Epithelial cell of esophagus (primary cell): ENCODE measurements around the gene RNF213.
"Not testable (repeated sequence)": the region's sequence is repeated elsewhere in the genome, so short reads cannot be mapped to it uniquely, and the experiment has no call there.

ENCODE experiments used
- DNase-seq: peaks from one replicate; pipeline ENCODE4 v3.0.0; 2010; ENCODE audit warnings: low read depth
- H3K4me3 ChIP-seq: 2 replicates; pipeline ENCODE4 v1.5.1; 2011; ENCODE audit warnings: mild to moderate bottlenecking, low read length, control low read depth
- TF ChIP-seq, protein P1 (sequence below): IDR thresholded peaks from 2 replicates; pipeline ENCODE4 v1.5.1; 2011; ENCODE audit warnings: low read depth, mild to moderate bottlenecking, low read length, control low read depth, inconsistent platforms; ENCODE audit not compliant: insufficient read depth; ENCODE audit errors: missing control alignments

The RNF213 gene

DNA sequence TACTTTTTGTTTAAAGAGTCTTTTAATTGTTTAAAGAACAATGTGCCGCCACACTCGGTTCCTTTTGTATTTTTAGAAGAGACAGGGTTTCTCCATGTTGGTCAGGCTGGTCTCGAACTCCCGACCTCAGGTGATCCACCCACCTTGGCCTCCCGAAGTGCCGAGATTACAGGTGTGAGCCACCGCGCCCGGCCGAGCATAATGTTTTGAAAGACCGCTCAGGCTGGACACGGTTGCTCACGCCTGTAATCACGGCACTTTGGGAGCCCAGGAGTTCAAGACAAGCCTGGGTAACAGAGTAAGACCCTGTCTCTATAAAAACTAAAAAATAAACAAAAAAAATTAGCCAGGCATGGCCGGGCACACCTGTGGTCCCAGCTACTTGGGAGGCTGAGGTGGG, 59.8 kb downstream of the RNF213 start:
- TF ChIP-seq, protein P1, sequence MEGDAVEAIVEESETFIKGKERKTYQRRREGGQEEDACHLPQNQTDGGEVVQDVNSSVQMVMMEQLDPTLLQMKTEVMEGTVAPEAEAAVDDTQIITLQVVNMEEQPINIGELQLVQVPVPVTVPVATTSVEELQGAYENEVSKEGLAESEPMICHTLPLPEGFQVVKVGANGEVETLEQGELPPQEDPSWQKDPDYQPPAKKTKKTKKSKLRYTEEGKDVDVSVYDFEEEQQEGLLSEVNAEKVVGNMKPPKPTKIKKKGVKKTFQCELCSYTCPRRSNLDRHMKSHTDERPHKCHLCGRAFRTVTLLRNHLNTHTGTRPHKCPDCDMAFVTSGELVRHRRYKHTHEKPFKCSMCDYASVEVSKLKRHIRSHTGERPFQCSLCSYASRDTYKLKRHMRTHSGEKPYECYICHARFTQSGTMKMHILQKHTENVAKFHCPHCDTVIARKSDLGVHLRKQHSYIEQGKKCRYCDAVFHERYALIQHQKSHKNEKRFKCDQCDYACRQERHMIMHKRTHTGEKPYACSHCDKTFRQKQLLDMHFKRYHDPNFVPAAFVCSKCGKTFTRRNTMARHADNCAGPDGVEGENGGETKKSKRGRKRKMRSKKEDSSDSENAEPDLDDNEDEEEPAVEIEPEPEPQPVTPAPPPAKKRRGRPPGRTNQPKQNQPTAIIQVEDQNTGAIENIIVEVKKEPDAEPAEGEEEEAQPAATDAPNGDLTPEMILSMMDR: no peak
- no peak for DNase-seq
- no peak overlapping the region for H3K4me3 ChIP-seq

DNA sequence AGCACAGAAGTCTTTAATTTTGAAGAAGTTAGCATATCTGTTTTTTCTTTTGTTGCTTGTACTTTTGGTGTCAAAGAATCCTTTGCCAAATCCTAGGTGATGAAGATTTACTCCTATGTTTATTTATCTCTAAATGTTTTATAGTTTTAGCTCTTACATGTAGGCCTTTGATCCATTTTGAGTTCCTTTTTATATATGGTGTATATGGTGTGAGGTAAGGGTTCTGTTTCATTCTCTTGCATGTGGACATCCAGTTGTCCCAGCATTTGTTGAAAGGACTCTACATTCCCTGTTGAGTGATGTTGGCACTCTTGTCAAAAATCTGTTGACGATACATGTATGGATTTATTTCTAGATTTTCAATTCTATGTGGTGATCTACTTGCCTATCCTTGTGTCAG, 62.2 kb downstream of the RNF213 start:
- H3K4me3 ChIP-seq: no peak overlapping the region
- DNase-seq: no peak
- TF ChIP-seq, protein P1: no peak

DNA sequence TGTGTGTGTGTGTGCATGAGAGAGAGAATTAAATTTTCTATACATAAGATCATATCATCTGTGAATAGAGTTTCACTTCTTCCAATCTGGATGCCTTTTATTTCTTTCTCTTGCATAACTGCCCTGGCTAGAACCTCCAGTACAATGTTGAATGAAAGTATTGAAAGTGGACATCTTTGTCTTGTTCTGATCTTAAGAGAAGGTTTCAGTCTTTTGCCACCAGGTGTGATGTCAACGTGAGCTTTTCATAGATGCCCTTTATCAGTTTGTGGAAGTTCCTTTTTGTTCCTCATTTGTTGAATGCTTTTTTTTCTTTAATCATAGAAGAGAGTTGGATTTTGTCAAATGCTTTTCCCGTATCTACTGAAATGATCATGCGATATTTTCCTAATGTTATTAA, 63.3 kb downstream of the RNF213 start:
- no peak overlapping the region for H3K4me3 ChIP-seq
- DNase-seq: no peak
- TF ChIP-seq, protein P1: no peak

DNA sequence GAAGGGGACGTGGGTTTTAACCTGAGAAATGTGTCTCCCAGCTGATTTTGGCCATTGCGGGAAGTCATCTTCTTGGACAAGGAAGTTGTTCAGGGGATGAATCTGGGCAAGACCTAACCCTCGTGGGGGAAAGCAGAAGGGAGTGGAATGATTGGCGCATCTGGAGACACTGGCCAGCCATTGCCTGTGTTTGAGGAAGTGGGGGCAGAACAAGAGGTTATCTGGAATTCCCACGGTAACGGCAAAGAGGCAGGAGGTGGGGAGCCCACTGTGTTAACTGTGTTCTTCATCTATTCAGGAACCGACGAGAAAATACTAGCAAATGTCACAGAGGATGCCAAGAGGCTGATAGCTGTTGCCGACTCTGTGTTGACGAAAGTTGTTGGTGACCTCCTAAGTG, 66.9 kb downstream of the RNF213 start:
- TF ChIP-seq, protein P1: no peak
- no peak for DNase-seq
- no peak overlapping the region for H3K4me3 ChIP-seq

DNA sequence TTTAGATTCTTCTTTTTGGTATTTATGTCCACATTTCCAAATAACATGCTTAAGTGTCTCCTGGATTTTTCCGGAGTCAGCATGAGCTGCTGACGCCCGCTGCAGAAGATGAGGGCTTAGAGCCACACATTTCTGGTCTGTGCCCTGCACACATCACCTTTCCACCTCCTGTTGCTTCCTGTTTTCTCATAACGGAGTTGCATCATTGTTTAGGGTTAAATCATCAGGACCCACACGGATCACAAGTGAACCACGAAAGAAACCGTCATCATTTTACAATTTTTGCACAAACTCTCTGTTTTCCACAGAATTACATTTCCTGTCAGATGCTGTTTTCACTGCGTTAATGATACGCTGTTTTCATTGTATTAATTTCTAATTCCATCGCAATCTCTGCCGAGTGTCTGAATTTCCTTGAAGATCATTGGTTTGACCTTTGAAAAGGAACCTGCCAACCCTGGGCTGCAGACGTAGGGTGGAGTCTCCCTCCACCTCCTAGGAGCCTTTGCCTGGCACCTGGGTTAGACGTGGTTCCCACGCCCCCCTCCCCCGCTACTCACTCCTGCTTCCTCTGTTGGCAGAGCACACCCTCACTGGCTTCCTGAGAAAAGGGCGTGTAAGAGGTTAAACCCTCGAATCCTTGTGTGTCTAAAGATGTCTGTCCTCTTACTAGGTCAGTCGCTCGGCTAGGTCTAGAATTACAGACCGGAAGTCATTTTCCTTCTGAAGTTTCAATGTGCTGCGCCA, 68.2 kb downstream of the RNF213 start:
- no peak for DNase-seq
- no peak overlapping the region for H3K4me3 ChIP-seq
- TF ChIP-seq, protein P1: no peak

DNA sequence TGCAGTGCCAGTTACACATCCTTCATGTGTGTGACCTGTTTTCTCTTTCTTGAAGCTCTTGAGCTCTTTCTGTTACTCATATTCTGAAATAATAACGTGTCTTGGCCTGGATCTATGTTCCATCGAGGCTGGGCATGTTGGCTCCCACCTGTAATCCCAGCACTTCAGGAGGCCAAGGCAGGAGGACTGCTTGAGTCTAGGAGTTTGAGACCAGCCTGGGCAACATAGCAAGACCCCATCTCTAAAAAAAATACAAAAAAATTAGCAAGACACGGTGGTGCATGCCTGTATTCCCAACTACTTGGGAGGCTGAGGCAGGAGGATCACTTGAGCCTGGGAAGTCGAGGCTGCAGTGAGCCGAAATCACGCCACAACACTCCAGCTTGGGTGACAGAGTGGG, 68.8 kb downstream of the RNF213 start:
- not testable (repeated sequence) for DNase-seq, H3K4me3 ChIP-seq

DNA sequence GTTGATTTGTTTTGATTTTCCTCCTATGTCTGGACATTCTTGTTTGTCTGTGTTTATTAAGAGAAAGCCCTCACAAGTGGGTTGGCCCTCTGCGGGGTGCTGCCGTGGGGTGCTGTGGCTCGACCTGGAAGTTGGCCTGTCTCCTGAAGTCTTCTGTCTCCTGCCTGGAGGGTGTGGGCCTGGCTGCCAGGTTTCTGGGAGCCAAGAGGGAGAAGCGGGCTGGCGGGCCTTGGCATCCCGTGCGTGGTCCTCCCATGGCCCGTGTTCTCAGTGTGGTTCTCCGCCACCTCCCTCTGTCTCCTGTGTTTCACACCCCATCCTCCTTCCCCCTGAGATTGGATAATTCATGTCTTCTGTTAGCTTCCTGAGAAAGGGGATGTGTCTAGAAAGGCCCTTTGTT, 69.6 kb downstream of the RNF213 start:
- DNase-seq: no peak
- H3K4me3 ChIP-seq: no peak overlapping the region
- TF ChIP-seq, protein P1: no peak

DNA sequence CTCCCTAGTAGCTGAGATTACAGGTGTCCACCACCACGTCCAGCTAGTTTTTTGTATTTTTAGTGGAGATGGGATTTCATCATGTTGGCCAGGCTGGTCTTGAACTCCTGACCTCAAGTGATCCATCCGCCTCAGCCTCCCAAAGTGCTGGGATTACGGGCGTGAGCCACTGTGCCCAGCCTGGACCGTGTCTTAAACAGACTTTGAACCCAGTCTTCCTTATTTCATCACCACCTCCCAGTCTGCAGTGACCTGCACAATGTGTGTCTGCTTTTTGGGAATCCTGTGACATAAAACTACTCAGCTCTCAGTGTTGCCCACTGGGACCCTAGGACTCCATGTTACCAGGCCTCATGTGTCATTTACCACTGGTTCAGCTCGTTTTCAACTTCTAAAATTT, 70.3 kb downstream of the RNF213 start:
- H3K4me3 ChIP-seq, DNase-seq: not testable (repeated sequence)
